GM19043 (cell line): ENCODE data around the gene FTCD.
"Not testable (repeated sequence)": the region's sequence is repeated elsewhere in the genome, so short reads cannot be mapped to it uniquely, and the experiment has no call there.

Experiments used
- ATAC-seq: cut with Tn5 transposase; IDR thresholded peaks from one replicate; pipeline ENCODE4 v1.9.1; 2021; ENCODE audit warnings: low read depth; ENCODE audit not compliant: unreplicated experiment

FTCD gene

GRCh38 chr21:46114963-46115362 lies 40.4 kb downstream of the FTCD start:
- no peak for ATAC-seq

- no peak for ATAC-seq
Measured at GRCh38 chr21:46113497-46114176, 41.7 kb downstream of the FTCD start.

- no peak for ATAC-seq
Measured at GRCh38 chr21:46112725-46113215, 42.6 kb downstream of the FTCD start.

- no peak for ATAC-seq
Measured at GRCh38 chr21:46111857-46112724, 43.3 kb downstream of the FTCD start.

GRCh38 chr21:46111193-46111571 lies 44.2 kb downstream of the FTCD start:
- ATAC-seq = no peak

- no peak for ATAC-seq
Measured at GRCh38 chr21:46110499-46111192, 44.7 kb downstream of the FTCD start.

- no peak for ATAC-seq
Measured at GRCh38 chr21:46109313-46110221, 45.8 kb downstream of the FTCD start.

- ATAC-seq = no peak
Measured at GRCh38 chr21:46108827-46109312, 46.5 kb downstream of the FTCD start.

- not testable (repeated sequence) for ATAC-seq
Measured at GRCh38 chr21:46107376-46107775, 48.0 kb downstream of the FTCD start.

GRCh38 chr21:46104104-46104503 lies 51.3 kb downstream of the FTCD start:
- ATAC-seq = no peak

- ATAC-seq = no peak
Measured at GRCh38 chr21:46100906-46101305, 54.5 kb downstream of the FTCD start.

- ATAC-seq = no peak
Measured at GRCh38 chr21:46100426-46100825, 55.0 kb downstream of the FTCD start.

GRCh38 chr21:46100020-46100419 lies 55.4 kb downstream of the FTCD start:
- ATAC-seq = no peak

- ATAC-seq = no peak
Measured at GRCh38 chr21:46099476-46099875, 55.9 kb downstream of the FTCD start.

- no peak for ATAC-seq
Measured at GRCh38 chr21:46098303-46099141, 56.9 kb downstream of the FTCD start.

GRCh38 chr21:46097336-46098293 lies 57.8 kb downstream of the FTCD start, which contains the start of gene COL6A2:
Gene COL6A2 (plus strand): TSS chr21:46098112.
- no peak for ATAC-seq

GRCh38 chr21:46096596-46097335 lies 58.6 kb downstream of the FTCD start:
- no peak for ATAC-seq
